Stromal cell of bone marrow (primary cell): Measurements from ENCODE around the gene ADRM1.

Experiments used
- DNase-seq: peaks from one replicate; pipeline ENCODE4 v3.0.0-alpha.2; 2012; ENCODE audit warnings: low read depth

Gene ADRM1

DNA sequence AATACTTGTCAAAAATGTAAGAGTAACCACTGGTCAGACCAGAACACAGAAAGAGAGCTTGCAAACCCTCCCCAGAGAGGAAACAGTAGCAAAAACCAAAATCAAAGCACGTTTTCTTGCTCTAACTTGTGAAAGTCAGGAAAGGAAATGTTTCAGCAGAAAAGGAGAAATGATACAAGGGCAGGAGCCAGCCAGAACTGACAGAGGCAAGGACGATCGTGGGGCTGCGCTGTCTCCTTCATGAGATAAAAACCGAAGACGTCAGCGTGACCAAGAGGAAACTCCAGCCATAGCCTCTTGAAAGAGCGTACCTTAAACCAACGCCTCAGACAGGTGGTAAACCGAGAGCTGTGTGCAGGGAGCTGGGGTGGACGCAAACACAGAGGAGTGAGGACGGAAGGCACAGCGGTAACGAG is 36.9 kb downstream of the ADRM1 start:
- no peak for DNase-seq

DNA sequence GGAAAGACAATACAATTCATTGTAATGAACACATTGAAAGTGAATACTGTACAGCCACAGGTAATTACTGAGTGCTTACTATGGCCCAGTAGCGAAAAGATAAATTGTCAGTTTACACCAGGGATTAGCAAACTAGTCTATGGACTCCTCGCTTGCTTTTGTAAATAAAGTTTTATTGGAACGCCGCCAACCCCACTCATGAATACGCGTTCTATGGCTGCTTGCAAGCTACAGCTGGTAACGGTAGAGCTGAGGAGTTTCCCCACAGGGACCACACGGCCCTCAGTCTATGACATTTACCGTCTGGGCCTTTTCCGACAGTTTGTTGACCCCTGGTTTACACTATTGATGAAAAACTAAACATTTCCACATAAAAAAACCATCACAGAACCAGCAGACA is 40.1 kb downstream of the ADRM1 start:
- DNase-seq: no peak

GRCh38 chr20:62344092-62344491 is 41.3 kb downstream of the ADRM1 start:
- DNase-seq: no peak

- DNase-seq: no peak
These were observed 42.0 kb downstream of the ADRM1 start for GRCh38 chr20:62344782-62345181.

GRCh38 chr20:62345681-62346370 is 43.0 kb downstream of the ADRM1 start:
- DNase-seq: no peak

GRCh38 chr20:62346398-62347150 is 43.8 kb downstream of the ADRM1 start:
- DNase-seq: no peak

DNA sequence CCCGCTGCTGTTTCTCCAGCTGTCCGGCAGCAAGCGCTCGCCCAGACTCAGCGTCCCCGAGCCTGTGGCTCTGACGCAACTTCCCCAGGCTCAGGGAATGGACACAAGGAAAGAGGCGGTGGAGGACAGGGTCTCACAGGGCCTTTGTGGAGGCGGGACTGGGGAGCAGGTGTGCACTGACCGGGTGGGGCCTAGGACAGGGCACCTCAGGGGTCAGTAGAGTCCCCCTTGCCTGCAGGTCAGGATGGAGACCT is 44.3 kb downstream of the ADRM1 start:
- DNase-seq: no peak

DNA sequence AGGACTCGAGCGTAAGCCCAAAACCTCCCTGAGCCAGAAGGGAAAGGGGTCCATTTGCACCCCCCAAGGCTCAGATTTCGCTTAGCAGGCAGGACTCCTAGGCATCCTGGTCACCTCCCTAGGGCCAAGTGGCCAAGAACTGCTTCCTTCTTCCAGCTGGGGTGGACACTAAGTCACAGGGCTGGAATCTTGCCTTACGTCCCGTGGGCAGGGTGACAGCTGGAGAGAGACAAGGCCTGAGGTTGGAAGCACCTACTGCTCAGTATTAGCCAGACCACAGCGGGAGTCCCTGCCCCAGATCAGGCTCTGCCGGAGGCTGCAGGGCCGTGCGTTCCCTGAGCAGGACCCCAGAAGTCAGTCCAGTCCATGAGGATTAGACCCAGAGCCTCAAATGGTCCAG is 44.6 kb downstream of the ADRM1 start:
- DNase-seq: no peak

- no peak for DNase-seq
These were observed 45.8 kb downstream of the ADRM1 start for GRCh38 chr20:62348604-62349003.

GRCh38 chr20:62349556-62350097 is 46.8 kb downstream of the ADRM1 start:
- DNase-seq: no peak

DNA sequence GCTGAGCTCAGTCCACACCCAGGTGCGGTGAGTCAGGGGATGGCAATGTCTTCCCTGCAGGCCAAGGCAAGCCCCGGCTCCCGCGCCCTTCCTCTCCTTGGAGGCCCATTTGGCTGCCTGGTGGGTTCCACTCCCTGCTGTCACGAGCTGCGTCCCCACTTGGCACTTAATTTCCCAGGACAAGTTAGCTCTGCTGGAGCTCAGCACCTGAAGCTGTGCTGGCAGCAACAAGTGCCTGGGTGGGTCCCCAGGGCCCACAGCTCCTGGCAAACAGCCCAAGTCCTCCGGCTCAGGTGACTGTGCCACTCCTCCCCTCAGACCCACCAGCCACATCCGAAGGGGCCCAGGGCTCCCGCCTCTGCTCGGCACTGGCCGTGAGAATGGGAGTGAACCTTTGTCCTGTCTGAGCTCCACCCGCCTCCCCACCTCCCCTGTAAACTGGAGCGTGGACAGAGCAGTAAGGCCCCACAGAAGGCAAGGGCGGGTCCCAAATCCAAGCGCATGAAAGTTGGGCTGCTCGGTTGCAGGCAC is 47.4 kb downstream of the ADRM1 start:
- no peak for DNase-seq

- no peak for DNase-seq
These were observed 48.0 kb downstream of the ADRM1 start for GRCh38 chr20:62350629-62351422.

DNA sequence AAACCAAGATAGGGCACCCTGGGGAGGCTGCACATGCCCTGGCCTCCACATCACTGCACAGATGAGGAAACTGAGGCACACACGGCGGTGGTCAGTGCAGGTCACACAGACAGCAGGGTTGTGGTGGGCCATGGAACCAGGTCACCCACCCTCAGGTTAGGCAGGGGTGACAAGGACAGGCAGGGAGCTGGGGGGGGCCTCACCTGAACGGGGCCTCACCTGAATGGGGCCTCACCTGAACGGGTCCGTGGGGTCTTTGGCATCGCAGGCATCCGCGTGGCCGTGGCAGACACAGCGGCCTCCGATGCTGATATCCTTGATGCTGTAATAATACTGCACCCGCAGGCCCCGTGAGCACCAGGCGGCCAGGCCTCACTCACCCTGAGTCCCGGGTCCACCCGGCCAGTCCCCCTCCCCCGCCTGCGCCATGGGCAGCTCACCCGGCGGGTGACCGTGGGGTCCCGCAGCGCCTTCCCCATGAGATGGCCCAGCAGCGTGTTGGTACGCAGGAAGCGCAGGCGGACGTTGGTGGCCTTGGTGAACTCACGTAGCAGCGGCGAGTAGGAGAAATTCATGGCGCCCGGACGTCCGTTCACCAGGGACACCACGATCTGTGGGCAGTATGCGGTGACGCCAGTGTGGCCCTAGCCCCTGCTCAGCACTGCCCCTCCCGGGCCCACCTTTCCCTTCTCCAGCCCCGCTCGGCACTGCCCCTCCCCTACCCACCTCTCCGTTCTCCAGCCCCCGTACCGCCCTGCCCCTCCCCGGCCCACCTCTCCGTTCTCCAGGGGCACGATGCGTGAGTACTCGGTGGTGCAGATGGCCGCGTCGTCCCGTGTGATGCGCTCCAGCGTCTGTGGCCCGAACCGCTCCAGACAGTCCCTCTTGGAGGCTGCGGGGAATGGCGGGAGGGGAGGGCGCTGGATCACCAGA is 48.9 kb downstream of the ADRM1 start:
- DNase-seq: no peak

DNA sequence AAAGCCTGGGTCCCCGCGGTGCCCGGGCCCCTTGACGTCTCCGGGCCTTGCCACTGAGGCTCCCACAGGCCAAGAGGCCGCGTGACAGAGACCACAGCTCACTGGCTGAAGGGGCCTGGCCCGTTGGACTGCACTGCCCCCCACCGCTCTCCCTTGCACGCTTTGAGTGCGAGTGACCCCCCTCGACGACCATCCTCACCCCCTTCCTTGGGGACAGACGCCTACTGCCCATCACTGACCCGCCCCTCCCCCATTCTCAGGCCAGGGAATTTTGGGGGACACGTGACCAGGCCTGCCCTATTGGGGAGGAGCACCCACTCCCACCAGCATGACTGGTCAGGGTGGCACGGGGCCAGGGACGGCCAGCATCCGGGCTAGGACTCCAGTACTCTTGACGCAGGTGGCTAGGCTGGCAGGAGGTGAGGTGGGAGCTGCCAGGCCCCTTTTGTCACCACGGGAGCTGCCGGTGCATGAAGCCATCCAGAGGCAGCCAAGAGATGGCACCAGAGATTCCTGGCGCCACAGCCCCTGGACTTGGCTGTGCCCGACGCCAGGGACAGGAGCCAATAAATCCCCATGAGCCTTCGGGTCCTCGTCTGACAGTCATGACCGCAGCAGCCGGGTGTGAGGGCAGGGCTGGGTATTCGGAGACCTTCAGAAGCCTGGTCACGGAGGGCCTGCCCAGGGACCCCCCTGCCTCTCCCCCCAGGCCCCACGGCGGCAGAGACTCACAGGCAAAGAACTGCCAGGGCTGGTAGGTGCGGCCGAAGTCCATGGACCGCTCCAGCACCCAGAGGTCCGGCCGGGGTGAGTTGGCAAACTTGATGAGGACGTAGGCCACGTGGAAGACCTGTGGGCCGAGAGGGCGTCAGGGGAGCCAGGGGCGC is 49.8 kb downstream of the ADRM1 start:
- no peak for DNase-seq

DNA sequence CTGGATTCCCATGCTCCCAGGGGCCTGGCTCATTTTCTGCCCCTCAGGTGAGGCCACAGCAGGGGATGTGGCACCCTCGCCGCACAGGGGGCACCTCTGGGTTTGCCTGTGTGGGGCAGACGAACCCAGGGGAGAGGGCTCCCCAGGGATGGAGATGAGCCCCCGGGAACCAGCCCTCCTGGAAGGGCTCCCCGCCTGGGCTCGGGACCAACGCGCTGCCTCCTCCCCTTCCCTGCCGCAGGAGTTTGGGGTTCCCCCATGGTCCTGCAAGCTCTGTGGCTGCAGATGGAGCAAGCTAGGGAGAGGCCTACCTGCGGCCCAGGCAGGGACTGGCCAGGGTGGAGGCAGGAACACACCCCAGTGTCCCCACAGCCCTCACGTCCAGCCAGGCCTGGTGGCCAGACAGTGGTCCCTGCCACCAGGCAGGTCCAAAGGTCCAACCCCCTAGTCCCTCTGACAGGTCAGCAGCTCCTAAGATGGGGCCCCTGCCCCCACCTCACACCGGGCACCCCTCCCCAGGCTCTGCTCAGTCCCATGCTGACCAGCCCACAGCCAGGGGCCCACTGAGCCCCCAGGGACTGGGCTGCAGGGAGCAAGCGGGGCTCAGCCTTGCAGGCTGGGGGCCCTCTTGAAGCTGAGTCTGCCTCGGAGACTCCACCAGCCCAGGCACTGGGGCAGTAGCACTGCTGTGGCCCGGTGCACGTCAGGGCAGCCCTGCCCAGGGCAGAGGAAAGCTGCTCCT is 50.7 kb downstream of the ADRM1 start:
- no peak for DNase-seq

- DNase-seq: no peak
These were observed 51.4 kb downstream of the ADRM1 start for GRCh38 chr20:62354031-62354808.

- DNase-seq: no peak
These were observed 52.1 kb downstream of the ADRM1 start for GRCh38 chr20:62354811-62355341.

GRCh38 chr20:62355516-62355877 is 52.7 kb downstream of the ADRM1 start:
- DNase-seq: no peak
